Skeletal muscle cell (primary cell): Measurements from ENCODE around the gene GKAP1.
"Not testable (repeated sequence)": the region's sequence is repeated elsewhere in the genome, so short reads cannot be mapped to it uniquely, and the experiment has no call there.

Experiments
- DNase-seq: peaks from one replicate; pipeline ENCODE4 v3.0.0-alpha.2; 2010; ENCODE audit warnings: low read depth
- H3K4me3 ChIP-seq: 2 replicates; pipeline ENCODE4 v1.5.1; 2011; ENCODE audit warnings: low read depth, mild to moderate bottlenecking, control low read depth, low read length, moderate library complexity

Gene GKAP1

GRCh38 chr9:83817356-83818278 is at the start of gene GKAP1:
TSS of gene GKAP1 (minus strand) at chr9:83817769. CDS start at chr9:83806517, 11,252 bp downstream.
- not testable (repeated sequence) for DNase-seq
- peak within 1 kb of the TSS; percentile 51 for H3K4me3 ChIP-seq

DNA sequence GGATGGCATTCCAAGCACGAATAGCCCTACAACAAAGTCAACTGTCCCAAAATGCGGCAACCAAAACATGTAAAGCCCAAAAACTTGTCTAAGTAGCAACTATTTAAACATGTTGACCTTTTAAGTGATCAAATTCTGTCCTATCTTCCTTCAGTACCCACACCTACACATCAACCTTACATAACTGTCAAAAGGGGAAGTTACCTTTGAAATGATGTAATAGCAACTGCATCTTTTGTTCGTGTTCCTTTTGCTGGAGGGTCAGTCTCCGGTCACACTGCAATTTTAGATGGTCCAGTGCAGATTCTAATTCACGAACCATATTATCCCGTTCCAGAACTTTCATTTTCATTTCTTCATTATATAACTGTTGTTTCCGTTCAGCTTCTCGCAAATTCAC is 32.3 kb upstream of the GKAP1 start:
- not testable (repeated sequence) for H3K4me3 ChIP-seq, DNase-seq

DNA sequence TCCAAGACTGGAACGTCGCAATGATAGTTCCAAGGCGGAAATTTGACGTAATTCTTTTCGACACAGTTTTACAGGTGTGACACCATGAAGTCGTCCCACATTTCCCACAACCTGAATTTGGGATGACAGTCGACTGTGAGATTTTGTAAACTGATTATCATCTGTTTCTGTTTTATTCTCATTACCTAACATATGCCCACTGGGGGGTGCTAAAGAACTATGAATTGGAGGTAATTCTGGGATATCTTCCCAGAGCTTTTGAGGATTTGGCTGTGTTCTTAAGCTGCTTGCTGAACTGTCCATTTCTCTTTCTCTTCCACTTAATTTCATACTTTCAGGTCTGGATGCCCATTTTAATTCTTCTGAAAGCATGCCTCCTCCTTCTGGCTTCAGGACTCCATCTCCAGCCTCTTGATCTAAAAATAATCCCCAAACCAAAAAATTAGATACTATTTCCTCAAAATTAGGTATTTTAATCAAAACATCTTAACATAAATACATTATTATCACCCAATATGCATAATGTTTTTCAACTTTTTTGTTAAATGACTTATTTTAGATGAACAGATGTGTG is 19.6 kb upstream of the GKAP1 start:
- not testable (repeated sequence) for H3K4me3 ChIP-seq, DNase-seq

GRCh38 chr9:83830426-83831071 is 13.0 kb upstream of the GKAP1 start:
- not testable (repeated sequence) for H3K4me3 ChIP-seq, DNase-seq

DNA sequence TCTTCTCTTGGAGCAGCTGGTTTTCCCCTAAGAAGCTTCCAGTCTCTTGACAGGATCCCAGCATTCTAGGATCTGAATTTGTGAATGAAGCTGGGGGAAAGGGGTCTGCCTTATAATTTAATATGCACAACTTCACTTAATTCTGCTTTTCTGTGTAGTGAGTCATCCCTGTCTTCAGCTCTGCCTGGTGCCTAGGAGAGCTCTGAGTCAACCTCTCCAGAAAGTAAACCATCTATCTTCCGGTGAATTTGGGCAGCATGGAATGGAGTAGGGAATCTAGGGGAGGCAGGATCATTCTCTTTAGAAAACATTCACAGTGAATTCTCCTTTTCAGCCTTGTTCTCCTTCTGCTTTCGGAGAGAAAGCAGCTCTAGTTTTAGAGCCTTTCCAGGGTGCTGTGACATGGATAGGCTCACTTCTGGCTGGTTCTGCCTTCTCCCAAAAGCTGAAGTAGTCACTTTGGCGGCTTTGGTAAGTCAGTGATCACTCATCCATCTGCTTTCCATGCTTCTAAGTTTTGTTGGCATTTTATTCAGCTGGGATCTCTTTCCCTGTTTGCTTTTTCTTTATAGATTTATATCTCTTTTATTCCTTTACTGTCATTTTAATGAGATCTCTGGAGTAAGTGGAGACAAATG is 7.5 kb upstream of the GKAP1 start:
- H3K4me3 ChIP-seq, DNase-seq: not testable (repeated sequence)

GRCh38 chr9:83817011-83817355 is 586 bp downstream of the GKAP1 start:
- DNase-seq, result not testable (repeated sequence)
- peak overlapping the region; percentile 51 for H3K4me3 ChIP-seq

GRCh38 chr9:83815120-83815519 is 2.4 kb downstream of the GKAP1 start:
- not testable (repeated sequence) for DNase-seq

GRCh38 chr9:83809213-83809612 is 8.4 kb downstream of the GKAP1 start:
- DNase-seq, H3K4me3 ChIP-seq: not testable (repeated sequence)

More at GRCh38 chr9:83815120-83815519, 2.4 kb downstream of the GKAP1 start:
- H3K4me3 ChIP-seq, result not testable (repeated sequence)

GRCh38 chr9:83804454-83804853 is 13.1 kb downstream of the GKAP1 start:
- H3K4me3 ChIP-seq, DNase-seq: not testable (repeated sequence)

DNA sequence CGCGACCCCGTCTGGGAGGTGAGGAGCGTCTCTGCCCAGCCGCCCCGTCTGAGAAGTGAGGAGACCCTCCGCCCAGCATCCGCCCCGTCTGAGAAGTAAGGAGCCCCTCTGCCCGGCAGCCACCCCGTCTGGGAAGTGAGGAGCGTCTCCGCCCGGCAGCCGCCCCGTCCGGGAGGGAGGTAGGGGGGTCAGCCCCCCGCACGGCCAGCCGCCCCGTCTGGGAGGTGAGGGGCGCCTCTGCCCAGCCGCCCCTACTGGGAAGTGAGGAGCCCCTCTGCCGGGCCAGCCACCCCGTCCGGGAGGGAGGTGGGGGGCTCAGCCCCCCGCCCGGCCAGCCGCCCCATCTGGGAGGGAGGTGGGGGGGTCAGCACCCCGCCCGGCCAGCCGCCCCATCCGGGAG is 13.6 kb downstream of the GKAP1 start:
- DNase-seq, result not testable (repeated sequence)

GRCh38 chr9:83800236-83801033 is 17.1 kb downstream of the GKAP1 start:
- no peak for DNase-seq
- H3K4me3 ChIP-seq, result no peak overlapping the region

More for the DNA sequence above, 13.6 kb downstream of the GKAP1 start:
- H3K4me3 ChIP-seq, result not testable (repeated sequence)

- no peak overlapping the region for H3K4me3 ChIP-seq
- no peak for DNase-seq
Observed at GRCh38 chr9:83794051-83794450, 23.5 kb downstream of the GKAP1 start.

GRCh38 chr9:83792746-83793145 is 24.8 kb downstream of the GKAP1 start:
- no peak for DNase-seq
- no peak overlapping the region for H3K4me3 ChIP-seq

GRCh38 chr9:83778164-83778563 is 39.4 kb downstream of the GKAP1 start:
- no peak overlapping the region for H3K4me3 ChIP-seq
- no peak for DNase-seq

- H3K4me3 ChIP-seq, result no peak overlapping the region
- DNase-seq, result no peak
Observed at GRCh38 chr9:83775932-83776331, 41.6 kb downstream of the GKAP1 start.

DNA sequence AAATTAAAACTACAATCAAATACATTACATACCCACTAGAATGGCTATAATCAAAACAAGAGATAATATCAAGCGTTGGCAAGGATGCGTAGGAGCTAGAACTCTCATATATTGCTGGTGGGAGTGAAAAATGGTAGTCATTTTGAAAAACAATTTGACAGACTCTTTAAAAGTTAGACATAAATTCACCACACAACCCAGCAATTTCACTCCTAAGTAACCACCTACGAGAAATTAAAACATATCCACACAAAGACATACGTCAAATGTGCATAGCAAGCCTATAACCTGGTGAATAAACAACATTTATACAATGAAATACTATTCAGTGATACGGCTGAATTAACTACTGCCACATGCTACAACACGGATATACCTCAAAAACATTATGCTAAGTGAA is 44.7 kb downstream of the GKAP1 start:
- no peak for DNase-seq
- no peak overlapping the region for H3K4me3 ChIP-seq

DNA sequence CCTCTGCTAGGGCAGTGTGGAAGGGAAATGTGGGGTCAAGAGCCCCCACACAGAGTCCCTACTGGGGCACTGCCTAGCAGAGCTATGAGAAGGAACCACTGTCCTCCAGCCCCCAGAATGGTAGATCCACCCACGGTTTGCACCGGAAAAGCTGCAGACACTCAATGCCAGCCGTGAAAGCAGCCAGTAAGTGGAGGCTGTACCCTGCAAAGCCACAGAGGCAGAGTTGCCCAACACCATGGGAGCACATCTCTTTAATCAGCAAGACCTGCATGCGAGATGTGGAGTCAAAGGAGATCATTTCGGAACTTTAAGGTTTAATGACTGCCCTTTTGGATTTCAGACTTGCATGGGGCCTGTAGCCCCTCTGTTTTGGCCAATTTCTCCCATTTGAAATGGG is 52.2 kb downstream of the GKAP1 start:
- no peak overlapping the region for H3K4me3 ChIP-seq
- DNase-seq, result no peak

- DNase-seq, result no peak
Observed at GRCh38 chr9:83754383-83754977, 63.1 kb downstream of the GKAP1 start.

DNA sequence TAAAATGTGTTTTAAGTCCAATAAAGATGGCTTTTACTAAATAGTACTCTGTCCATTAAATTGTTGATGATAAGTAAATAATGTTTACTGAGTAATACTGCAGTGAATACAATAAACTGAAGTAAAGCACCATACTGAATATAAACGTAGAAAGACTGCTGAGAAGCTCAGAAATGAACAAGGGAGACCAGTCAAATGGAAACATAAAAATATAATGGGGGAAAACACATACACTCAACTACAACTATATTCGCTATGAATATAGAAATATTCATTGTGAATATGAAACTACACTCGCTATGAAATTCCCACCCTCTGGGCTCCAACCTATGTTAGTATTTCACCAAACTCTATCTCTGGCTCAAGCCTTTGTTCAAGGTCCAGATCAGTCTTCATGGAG is 67.9 kb downstream of the GKAP1 start:
- H3K4me3 ChIP-seq, result no peak overlapping the region
- DNase-seq, result no peak

More at GRCh38 chr9:83754383-83754977, 63.1 kb downstream of the GKAP1 start:
- no peak overlapping the region for H3K4me3 ChIP-seq
